Fibroblast of villous mesenchyme (primary cell): Measurements from ENCODE around the gene NLRP9. TPM values are rescaled to one million over a fixed set of nuclear protein-coding genes. Genes with fewer than 3 reads are reported as not detected.

ENCODE experiments used
- DNase-seq: peaks from one replicate; pipeline ENCODE4 v3.0.0-alpha.2; 2010; ENCODE audit warnings: low read depth
- H3K4me3 ChIP-seq: 2 replicates; pipeline ENCODE4 v1.5.1; 2011; ENCODE audit warnings: low read depth, mild to moderate bottlenecking, low read length
- CTCF ChIP-seq: IDR thresholded peaks from 2 replicates; pipeline ENCODE4 v1.5.1; 2012; ENCODE audit warnings: low read depth, mild to moderate bottlenecking, low read length; ENCODE audit not compliant: insufficient read depth
- total RNA-seq: library from RNA; depleted of rRNA; stranded (reverse); fragments of >200 nt; gene quantifications from 2 replicates; pipeline ENCODE4 v1.2.3, GENCODE V29; 2012

NLRP9 gene
- total RNA-seq, 1 donor, result not detected

DNA sequence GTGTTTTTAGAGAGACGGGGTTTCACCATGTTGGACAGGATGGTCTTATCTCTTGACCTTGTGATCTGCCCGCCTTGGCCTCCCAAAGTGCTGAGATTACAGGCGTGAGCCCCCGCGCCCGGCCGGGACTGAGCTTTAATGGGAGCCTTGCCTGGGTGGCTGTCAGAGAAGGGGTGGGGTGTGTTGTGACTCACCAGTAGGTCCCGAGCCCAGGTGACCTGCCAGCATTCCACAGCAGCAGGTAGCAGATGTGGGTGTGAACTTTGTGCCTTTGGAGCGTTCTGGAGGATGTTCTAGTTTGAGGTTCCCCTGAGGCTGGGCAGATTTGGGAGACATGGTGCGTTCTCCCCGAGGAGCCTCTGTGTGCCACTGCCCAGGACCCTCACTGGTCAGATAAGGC is 70.2 kb downstream of the NLRP9 start:
- DNase-seq, result no peak
- H3K4me3 ChIP-seq, result no peak overlapping the region
- TF ChIP-seq CTCF, result no peak

DNA sequence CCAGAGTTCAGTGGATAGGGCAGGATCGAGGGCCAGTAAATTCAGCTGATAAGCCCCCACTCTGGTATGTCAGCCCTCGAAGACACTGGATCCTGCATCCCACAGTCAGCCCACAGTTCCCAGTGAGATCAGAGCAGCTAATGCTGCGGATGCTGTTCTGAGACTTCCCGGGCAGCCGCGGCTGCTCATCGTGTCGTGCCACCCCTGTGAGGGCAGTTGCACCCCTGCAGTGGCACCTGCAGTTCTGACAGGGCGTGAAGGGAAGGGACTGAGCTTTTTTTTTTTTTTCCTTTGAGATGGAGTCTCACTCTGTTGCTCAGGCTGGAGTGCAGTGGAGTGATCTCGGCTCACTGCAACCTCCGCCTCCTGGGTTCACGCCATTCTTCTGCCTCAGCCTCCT is 70.7 kb downstream of the NLRP9 start:
- TF ChIP-seq CTCF, result no peak
- DNase-seq, result no peak
- no peak overlapping the region for H3K4me3 ChIP-seq

DNA sequence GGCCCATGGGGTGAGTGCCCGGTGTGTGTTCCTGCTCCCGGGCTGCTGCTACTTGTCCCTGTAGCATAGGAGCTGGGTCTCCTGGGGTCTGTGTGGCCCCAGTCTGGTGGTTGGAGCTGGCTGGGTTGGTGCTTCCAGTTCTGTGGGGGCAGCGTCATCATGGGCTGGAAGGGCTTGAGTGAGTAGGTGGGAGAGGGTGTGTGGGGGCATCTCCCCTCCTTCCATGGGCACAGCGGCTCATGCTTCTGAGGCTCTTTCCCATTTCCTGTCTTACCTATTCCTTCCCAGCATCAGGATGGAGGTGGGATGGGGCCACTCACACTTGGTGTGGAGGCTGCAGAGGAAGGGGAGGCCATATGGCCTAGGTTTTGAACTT is 71.2 kb downstream of the NLRP9 start:
- no peak for DNase-seq
- H3K4me3 ChIP-seq, result no peak overlapping the region
- no peak for TF ChIP-seq CTCF

DNA sequence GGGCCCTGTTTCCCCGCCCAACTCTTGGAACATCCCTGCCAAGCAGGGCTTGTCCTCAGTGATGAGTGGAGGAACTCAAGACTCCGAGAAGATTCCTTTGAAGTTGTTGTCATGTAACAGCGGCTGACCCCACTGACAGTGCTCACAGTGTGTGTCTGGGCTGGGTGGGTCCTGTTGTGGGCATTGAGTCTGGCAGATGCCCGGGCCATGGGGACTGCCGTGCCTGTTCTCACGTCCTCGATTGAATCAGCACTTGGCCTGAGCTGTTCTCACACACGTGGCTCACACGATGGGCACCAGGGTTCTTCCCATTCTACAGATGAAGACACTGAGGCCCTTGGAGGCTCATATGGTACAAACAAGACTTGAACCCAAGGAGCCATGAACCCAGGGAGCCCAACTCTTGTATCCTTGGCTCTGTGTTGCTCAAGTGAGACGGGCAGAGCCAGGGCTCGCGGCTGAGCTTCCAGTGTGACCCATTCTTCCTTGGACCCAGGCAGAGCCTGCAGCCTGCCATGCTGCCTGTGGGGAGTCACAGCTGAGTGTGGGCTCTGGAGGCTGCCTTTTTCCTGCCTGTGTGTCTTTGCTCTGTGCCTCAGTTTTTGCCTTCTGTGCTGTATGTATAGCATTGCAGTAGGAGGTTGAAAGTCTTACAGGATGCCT is 71.7 kb downstream of the NLRP9 start:
- no peak overlapping the region for H3K4me3 ChIP-seq
- no peak for DNase-seq
- no peak for TF ChIP-seq CTCF

DNA sequence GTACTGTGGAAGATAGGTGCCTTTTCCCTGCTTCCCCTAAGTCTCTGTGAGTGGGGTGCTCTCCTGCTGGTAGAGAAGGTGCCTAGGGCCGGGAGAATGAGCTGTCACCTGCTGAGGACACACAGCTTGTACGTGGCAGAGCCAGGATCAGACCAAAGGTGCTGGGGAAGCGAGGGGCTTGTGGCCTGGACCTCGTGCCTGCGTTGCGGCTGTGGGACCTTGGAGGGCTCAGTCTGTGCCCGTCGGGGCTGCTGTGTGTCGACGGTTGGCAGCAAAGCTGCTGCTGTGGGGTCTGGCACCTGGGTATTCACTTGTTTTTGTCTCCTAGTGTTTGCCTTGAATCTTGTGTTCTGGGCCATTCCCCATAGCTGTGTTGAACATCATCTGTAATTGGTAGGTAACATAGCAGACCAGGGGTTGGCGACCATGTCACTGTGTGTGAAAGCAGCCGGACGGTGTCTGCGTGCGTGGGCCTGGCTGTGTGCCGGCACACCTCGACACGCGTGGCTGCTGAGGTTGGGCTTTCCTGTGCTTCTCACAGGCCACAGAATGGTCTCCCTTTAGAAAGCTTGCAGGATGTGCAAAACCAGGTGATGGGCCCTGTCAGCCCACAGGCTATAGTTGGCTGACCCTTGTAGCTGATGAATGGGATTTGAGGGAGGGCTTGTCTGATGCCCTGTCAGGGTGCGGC is 74.2 kb downstream of the NLRP9 start:
- TF ChIP-seq CTCF, result no peak
- DNase-seq, result no peak
- no peak overlapping the region for H3K4me3 ChIP-seq

GRCh38 chr19:55661826-55662225 is 76.4 kb downstream of the NLRP9 start:
- TF ChIP-seq CTCF, result no peak
- DNase-seq, result no peak
- no peak overlapping the region for H3K4me3 ChIP-seq

DNA sequence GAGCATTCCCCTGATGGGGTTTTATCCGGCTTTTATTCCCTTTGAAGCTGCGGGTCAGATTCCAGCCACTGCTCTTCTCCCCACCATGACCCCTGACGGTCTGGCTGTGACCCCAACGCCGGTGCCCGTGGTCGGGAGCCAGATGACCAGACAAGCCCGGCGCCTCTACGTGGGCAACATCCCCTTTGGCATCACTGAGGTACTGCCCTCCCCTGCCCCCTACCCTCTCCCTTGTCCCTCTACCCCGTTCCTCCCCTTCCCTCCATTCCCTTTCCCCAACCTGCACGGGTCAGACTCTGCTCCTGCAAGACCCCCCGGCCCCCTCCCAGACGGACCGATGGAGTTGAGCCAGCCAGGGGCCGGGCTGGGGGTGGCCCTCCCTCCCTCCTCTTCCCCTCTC is 77.2 kb downstream of the NLRP9 start:
- no peak for TF ChIP-seq CTCF
- no peak for DNase-seq
- no peak overlapping the region for H3K4me3 ChIP-seq
